Caco-2 (cell line): Measurements from ENCODE around the gene TRAF7. TPM values are rescaled to one million over a fixed set of nuclear protein-coding genes. Genes with fewer than 3 reads are reported as not detected.
A peak's percentile ranks its signal among the peaks of the same experiment; 100 is the strongest.

ENCODE experiments used
- BruUV-seq: library from RNA; stranded (reverse); fragments of 400-500 nt; replicated peaks from 2 replicates; lab custom pipeline; 2021; lab: Mats Ljungman, UMichigan
- CTCF ChIA-PET: fragments of 300-600 bp; sonication (Branson Sonifier 250); formaldehyde crosslinking; loops from one replicate; lab custom pipeline; 2022; ENCODE audit warnings: antibody characterized with exemption; lab: Charles Lee
- POLR2A ChIA-PET: fragments of 300-600 bp; sonication (Branson Sonifier 250); formaldehyde crosslinking; loops from one replicate; lab custom pipeline; 2022; ENCODE audit warnings: antibody characterized with exemption; lab: Charles Lee
- DNase-seq, 2 experiments: peaks; one replicate each; pipeline versions ENCODE4 v3.0.0 to v3.0.0-alpha.2; 2020 to 2022
- H3K27me3 ChIP-seq: replicated peaks from 2 replicates; pipeline ENCODE4 v1.6.0; 2011; ENCODE audit warnings: low read length; ENCODE audit not compliant: control insufficient read depth, insufficient read depth
- H3K36me3 ChIP-seq: 2 replicates; pipeline ENCODE4 v1.5.1; 2011; ENCODE audit warnings: low read length; ENCODE audit not compliant: control insufficient read depth, insufficient read depth
- H3K4me1 ChIP-seq: fragments of 250-450 bp; sonication (Bioruptor Pico); 2 replicates; pipeline ENCODE4 v1.5.1; 2020; ENCODE audit warnings: mild to moderate bottlenecking
- H3K4me3 ChIP-seq: 2 replicates; pipeline ENCODE4 v1.5.1; 2011; ENCODE audit warnings: low read depth, mild to moderate bottlenecking, control low read depth, low read length
- H3K9me3 ChIP-seq: fragments of 250-450 bp; sonication (Bioruptor Pico); 2 replicates; pipeline ENCODE4 v1.5.1; 2020; ENCODE audit warnings: mild to moderate bottlenecking, moderate library complexity
- H3K27ac Mint-ChIP-seq: one replicate; pipeline ENCODE4 v1.8.0; 2022; ENCODE audit warnings: mixed read lengths; ENCODE audit not compliant: unreplicated experiment
- H3K27me3 Mint-ChIP-seq: one replicate; pipeline ENCODE4 v1.8.0; 2022; ENCODE audit warnings: mixed read lengths; ENCODE audit not compliant: insufficient read depth, unreplicated experiment
- H3K36me3 Mint-ChIP-seq: one replicate; pipeline ENCODE4 v1.8.0; 2022; ENCODE audit warnings: mild to moderate bottlenecking, mixed read lengths; ENCODE audit not compliant: insufficient read depth, unreplicated experiment
- H3K4me1 Mint-ChIP-seq: one replicate; pipeline ENCODE4 v1.8.0; 2022; ENCODE audit warnings: low read depth, mixed read lengths; ENCODE audit not compliant: unreplicated experiment
- H3K4me3 Mint-ChIP-seq: one replicate; pipeline ENCODE4 v1.8.0; 2022; ENCODE audit warnings: mild to moderate bottlenecking, moderate library complexity, mixed read lengths; ENCODE audit not compliant: unreplicated experiment
- H3K9me3 Mint-ChIP-seq: one replicate; pipeline ENCODE4 v1.8.0; 2022; ENCODE audit warnings: mixed read lengths; ENCODE audit not compliant: unreplicated experiment
- CTCF ChIP-seq, 2 experiments: fragments of 200-600 bp in 1 of 2; IDR thresholded peaks; 1 replicate in 1 of 2; 2 replicates in 1 of 2; pipeline versions ENCODE4 v1.5.1 to v1.8.0; 2011 to 2022; ENCODE audit warnings: antibody characterized with exemption in 1 of 2, control low read depth in 1 of 2, inconsistent platforms in 1 of 2, low read depth in 1 of 2, low read length in 1 of 2, mild to moderate bottlenecking in 1 of 2, moderate library complexity in 1 of 2; ENCODE audit not compliant: insufficient read depth in 1 of 2, severe bottlenecking in 1 of 2, unreplicated experiment in 1 of 2
- intact Hi-C: fragments of 100-400 bp; cut with micrococcal nuclease; formaldehyde crosslinking; loops from one replicate; pipeline ENCODE4 v1.10.0; 2022; ENCODE audit not compliant: unreplicated experiment
- total RNA-seq: library from RNA; stranded (reverse); gene quantifications from 2 replicates; pipeline ENCODE4 v1.2.3, GENCODE V29; 2022

The TRAF7 gene
- total RNA-seq, 1 experiment from 2014 or later: 66.3 TPM

- intact Hi-C loops: no loop called here
- Histone ChIP-seq H3K36me3 (no peaks in the 10 kb centered on the region), H3K4me3 (no peak overlapping the region), H3K4me1 (peaks cover 9% of the 10 kb centered on the region), H3K9me3 (no peaks in the 10 kb centered on the region), H3K27me3 (no peaks in the 10 kb centered on the region)
- H3K9me3 Mint-ChIP-seq: no peaks in the 10 kb centered on the region
- ChIA-PET CTCF (no interaction called here), POLR2A (no interaction called here)
- DNase-seq: no peak
- no TSS peak for BruUV-seq
- H3K27ac Mint-ChIP-seq: no peak overlapping the region
- TF ChIP-seq CTCF (IDR thresholded peaks at IDR 0.05; ENCODE audit: insufficient read depth in 1 of 2, low read depth in 1 of 2, low read length in 1 of 2, severe bottlenecking in 1 of 2, unreplicated experiment in 1 of 2): no peak
- peaks cover 7% of the 10 kb centered on the region for H3K36me3 Mint-ChIP-seq
- no peaks in the 10 kb centered on the region for H3K27me3 Mint-ChIP-seq
- peak overlapping the region; percentile 69 for H3K4me3 Mint-ChIP-seq
- no peaks in the 10 kb centered on the region for H3K4me1 Mint-ChIP-seq
Observed at GRCh38 chr16:2198283-2198682, 42.7 kb downstream of the TRAF7 start.

DNA sequence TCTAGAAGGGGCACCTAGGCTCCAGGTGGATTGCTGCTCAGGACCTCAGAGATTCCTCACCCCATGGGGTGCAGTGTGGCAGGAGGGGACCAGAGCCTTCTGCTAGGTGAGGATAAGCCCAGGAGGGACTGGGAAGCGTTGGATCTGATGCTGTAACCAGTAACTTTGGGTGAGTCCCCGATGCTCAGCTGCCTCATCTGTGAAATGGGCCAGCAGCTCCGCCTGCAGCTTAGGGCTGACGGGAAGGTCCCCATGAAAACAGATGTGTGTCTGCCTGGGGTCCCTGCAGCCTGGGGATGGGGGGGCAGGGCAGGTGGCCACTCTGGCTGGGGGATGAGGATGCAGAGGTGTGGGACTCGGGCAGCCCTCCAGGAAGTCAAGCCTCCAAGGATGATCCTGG lies 43.5 kb downstream of the TRAF7 start:
- Histone ChIP-seq H3K36me3 (no peaks in the 10 kb centered on the region), H3K4me3 (no peak overlapping the region), H3K4me1 (peaks cover 9% of the 10 kb centered on the region), H3K27me3 (no peaks in the 10 kb centered on the region), H3K9me3 (no peaks in the 10 kb centered on the region)
- DNase-seq: no peak
- peaks cover 7% of the 10 kb centered on the region for H3K36me3 Mint-ChIP-seq
- no peaks in the 10 kb centered on the region for H3K9me3 Mint-ChIP-seq
- ChIA-PET CTCF (interaction anchor here (0.7 kb wide), 1 partner anchor 653 kb away, joined by 3 read pairs; no protein-coding TSS in a partner anchor), POLR2A (no interaction called here)
- no peak overlapping the region for H3K27ac Mint-ChIP-seq
- no peaks in the 10 kb centered on the region for H3K4me1 Mint-ChIP-seq
- intact Hi-C loops: no loop called here
- H3K27me3 Mint-ChIP-seq: no peaks in the 10 kb centered on the region
- TF ChIP-seq CTCF (IDR thresholded peaks at IDR 0.05; ENCODE audit: insufficient read depth in 1 of 2, low read depth in 1 of 2, low read length in 1 of 2, severe bottlenecking in 1 of 2, unreplicated experiment in 1 of 2): no peak
- no TSS peak for BruUV-seq
- H3K4me3 Mint-ChIP-seq: no peak overlapping the region

DNA sequence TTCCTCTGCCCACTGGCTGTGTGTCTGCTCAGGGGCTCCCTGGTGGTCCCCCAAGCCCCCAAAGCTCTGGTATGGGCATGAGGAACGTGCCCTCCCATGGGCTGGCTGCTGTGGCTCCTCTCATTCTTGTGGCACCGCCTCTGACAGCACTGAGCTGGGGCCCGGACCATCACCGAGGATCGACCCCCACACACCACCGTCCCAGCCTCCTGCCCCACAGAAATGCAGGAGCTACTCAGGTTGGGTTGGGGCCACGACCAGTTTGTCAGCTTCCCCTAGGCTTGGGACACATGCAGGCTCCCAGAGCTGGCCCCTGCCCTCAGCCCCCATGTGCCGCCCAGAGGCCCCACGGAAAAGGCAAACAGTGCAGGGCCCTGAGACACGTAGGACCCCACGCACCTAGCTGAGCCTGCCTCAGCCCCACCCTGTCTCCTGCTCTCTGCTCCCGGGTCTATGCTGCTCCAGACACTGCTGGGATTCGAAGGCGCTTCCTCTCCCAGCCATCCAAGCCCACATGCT lies 44.1 kb downstream of the TRAF7 start:
- H3K9me3 Mint-ChIP-seq: no peaks in the 10 kb centered on the region
- Histone ChIP-seq H3K9me3 (no peaks in the 10 kb centered on the region), H3K36me3 (no peaks in the 10 kb centered on the region), H3K4me3 (no peak overlapping the region), H3K27me3 (no peaks in the 10 kb centered on the region), H3K4me1 (peaks cover 9% of the 10 kb centered on the region)
- CTCF ChIA-PET: interaction anchor here (0.7 kb wide), 1 partner anchor 652 kb away, joined by 3 read pairs; no protein-coding TSS in a partner anchor
- no TSS peak for BruUV-seq
- no peaks in the 10 kb centered on the region for H3K27me3 Mint-ChIP-seq
- no peak overlapping the region for H3K27ac Mint-ChIP-seq
- POLR2A ChIA-PET: no interaction called here
- H3K4me1 Mint-ChIP-seq: peaks cover 5% of the 10 kb centered on the region
- no peak overlapping the region for H3K4me3 Mint-ChIP-seq
- TF ChIP-seq CTCF (IDR thresholded peaks at IDR 0.05; ENCODE audit: insufficient read depth in 1 of 2, low read depth in 1 of 2, low read length in 1 of 2, severe bottlenecking in 1 of 2, unreplicated experiment in 1 of 2): no peak
- peaks cover 13% of the 10 kb centered on the region for H3K36me3 Mint-ChIP-seq
- intact Hi-C loops: no loop called here
- DNase-seq: no peak
